ENCODE data around the gene DCAF8L1. TPM values are rescaled to one million over a fixed set of nuclear protein-coding genes. Genes with fewer than 3 reads are reported as not detected.

Gene DCAF8L1
- total and polyA plus RNA-seq, 2 donors (not counting 1 experiment from before 2014, with no cell fraction given), result not detected

- Histone ChIP-seq H3K27ac (ENCODE audit: insufficient read depth, low read length) (no peak overlapping the region), H3K9me3 (ENCODE audit: control insufficient read depth, insufficient read depth, low read depth, low read length) (no peaks in the 10 kb centered on the region), H2AFZ (ENCODE audit: low read length) (no peak overlapping the region), H3K9ac (ENCODE audit: insufficient read depth, low read length) (no peak overlapping the region), H3K27me3 (ENCODE audit: control insufficient read depth, insufficient read depth, low read length) (no peaks in the 10 kb centered on the region), H3K4me2 (ENCODE audit: extremely low read depth, insufficient read depth, low read length) (no peak overlapping the region), H4K20me1 (ENCODE audit: control insufficient read depth, extremely low read depth, insufficient read depth, low read length) (no peaks in the 10 kb centered on the region), H3K79me2 (ENCODE audit: control insufficient read depth, insufficient read depth, low read length) (no peaks in the 10 kb centered on the region), H3K4me1 (ENCODE audit: control insufficient read depth, extremely low read depth, insufficient read depth, low read length) (no peaks in the 10 kb centered on the region), H3K36me3 (ENCODE audit: control insufficient read depth, insufficient read depth, low read length) (no peaks in the 10 kb centered on the region), H3K4me3 (replicated peaks in 1 of 4; ENCODE audit: control extremely low read depth in 1 of 4, insufficient read depth in 1 of 4, low read depth in 3 of 4, low read length in 4 of 4) (no peak overlapping the region)
- DNase-seq (ENCODE audit: low read depth in 2 of 2), result no peak
- TF ChIP-seq CTCF (conservative IDR thresholded peaks at IDR 0.05 in 1 of 2, IDR thresholded peaks at IDR 0.05 in 1 of 2; ENCODE audit: low read depth in 1 of 2, low read length in 2 of 2) (no peak), EZH2 (IDR thresholded peaks at IDR 0.05; ENCODE audit: low read length, missing control alignments) (no peak)
These were observed 34.7 kb upstream of the DCAF8L1 start for GRCh38 chrX:28015993-28016392.

GRCh38 chrX:28010875-28011274 is 29.6 kb upstream of the DCAF8L1 start:
- Histone ChIP-seq H3K27me3 (ENCODE audit: control insufficient read depth, insufficient read depth, low read length) (no peaks in the 10 kb centered on the region), H3K79me2 (ENCODE audit: control insufficient read depth, insufficient read depth, low read length) (no peaks in the 10 kb centered on the region), H3K27ac (ENCODE audit: insufficient read depth, low read length) (no peak overlapping the region), H3K4me3 (replicated peaks in 1 of 4; ENCODE audit: control extremely low read depth in 1 of 4, insufficient read depth in 1 of 4, low read depth in 3 of 4, low read length in 4 of 4) (no peak overlapping the region), H2AFZ (ENCODE audit: low read length) (no peak overlapping the region), H3K9ac (ENCODE audit: insufficient read depth, low read length) (no peak overlapping the region), H3K4me1 (ENCODE audit: control insufficient read depth, extremely low read depth, insufficient read depth, low read length) (no peaks in the 10 kb centered on the region), H3K36me3 (ENCODE audit: control insufficient read depth, insufficient read depth, low read length) (no peaks in the 10 kb centered on the region), H4K20me1 (ENCODE audit: control insufficient read depth, extremely low read depth, insufficient read depth, low read length) (no peaks in the 10 kb centered on the region), H3K4me2 (ENCODE audit: extremely low read depth, insufficient read depth, low read length) (no peak overlapping the region), H3K9me3 (ENCODE audit: control insufficient read depth, insufficient read depth, low read depth, low read length) (no peaks in the 10 kb centered on the region)
- no peak for DNase-seq (ENCODE audit: low read depth in 2 of 2)
- TF ChIP-seq EZH2 (IDR thresholded peaks at IDR 0.05; ENCODE audit: low read length, missing control alignments) (no peak), CTCF (conservative IDR thresholded peaks at IDR 0.05 in 1 of 2, IDR thresholded peaks at IDR 0.05 in 1 of 2; ENCODE audit: low read depth in 1 of 2, low read length in 2 of 2) (no peak)

- Histone ChIP-seq H3K4me2 (ENCODE audit: extremely low read depth, insufficient read depth, low read length) (no peak overlapping the region), H3K27me3 (ENCODE audit: control insufficient read depth, insufficient read depth, low read length) (no peaks in the 10 kb centered on the region), H3K9me3 (ENCODE audit: control insufficient read depth, insufficient read depth, low read depth, low read length) (no peaks in the 10 kb centered on the region), H2AFZ (ENCODE audit: low read length) (no peak overlapping the region), H3K9ac (ENCODE audit: insufficient read depth, low read length) (no peak overlapping the region), H3K79me2 (ENCODE audit: control insufficient read depth, insufficient read depth, low read length) (no peaks in the 10 kb centered on the region), H3K36me3 (ENCODE audit: control insufficient read depth, insufficient read depth, low read length) (no peaks in the 10 kb centered on the region), H4K20me1 (ENCODE audit: control insufficient read depth, extremely low read depth, insufficient read depth, low read length) (no peaks in the 10 kb centered on the region), H3K4me1 (ENCODE audit: control insufficient read depth, extremely low read depth, insufficient read depth, low read length) (no peaks in the 10 kb centered on the region), H3K4me3 (replicated peaks in 1 of 4; ENCODE audit: control extremely low read depth in 1 of 4, insufficient read depth in 1 of 4, low read depth in 3 of 4, low read length in 4 of 4) (no peak overlapping the region), H3K27ac (ENCODE audit: insufficient read depth, low read length) (no peak overlapping the region)
- peak in 1 of 2 donors; percentile 13 for DNase-seq (ENCODE audit: low read depth in 2 of 2)
- TF ChIP-seq CTCF (conservative IDR thresholded peaks at IDR 0.05 in 1 of 2, IDR thresholded peaks at IDR 0.05 in 1 of 2; ENCODE audit: low read depth in 1 of 2, low read length in 2 of 2), result no peak
These were observed 17.4 kb upstream of the DCAF8L1 start for GRCh38 chrX:27998666-27999065.

Measured in fibroblast of lung (primary cell).